Mesenchymal stem cell (in vitro differentiated cells and primary cell): Measurements from ENCODE around the gene EPOP.
A peak's percentile ranks its signal among the peaks of the same experiment; 100 is the strongest.

Source experiments
- DNase-seq: peaks from one replicate; pipeline ENCODE4 v3.0.0-alpha.2; 2013
- H2AFZ ChIP-seq: one replicate; pipeline ENCODE4 v1.6.1; 2013; ENCODE audit warnings: low read depth, mild to moderate bottlenecking, control low read depth, inconsistent platforms, low read length, moderate library complexity
- H2AK5ac ChIP-seq: 2 replicates; pipeline ENCODE4 v1.6.1; 2013; ENCODE audit warnings: low read length, moderate library complexity, mild to moderate bottlenecking, inconsistent platforms; ENCODE audit not compliant: severe bottlenecking
- H2BK120ac ChIP-seq: one replicate; pipeline ENCODE4 v1.6.1; 2013; ENCODE audit warnings: low read depth, mild to moderate bottlenecking, inconsistent platforms, low read length, moderate library complexity
- H2BK12ac ChIP-seq, 2 experiments: one replicate each; pipeline ENCODE4 v1.6.1; 2013; ENCODE audit warnings: inconsistent platforms in 2 of 2, low read length in 2 of 2, mild to moderate bottlenecking in 2 of 2, moderate library complexity in 2 of 2, control low read depth in 1 of 2
- H2BK15ac ChIP-seq: one replicate; pipeline ENCODE4 v1.6.1; 2013; ENCODE audit warnings: mild to moderate bottlenecking, low read depth, inconsistent platforms; ENCODE audit not compliant: poor library complexity, severe bottlenecking
- H2BK5ac ChIP-seq: 2 replicates; pipeline ENCODE4 v1.6.1; 2013; ENCODE audit warnings: low read depth, mild to moderate bottlenecking, low read length, control low read depth, inconsistent platforms; ENCODE audit not compliant: poor library complexity, severe bottlenecking
- H3K14ac ChIP-seq, 2 experiments: one replicate each; pipeline ENCODE4 v1.6.1; 2013; ENCODE audit warnings: inconsistent platforms in 2 of 2, low read length in 2 of 2, control low read depth in 1 of 2, mild to moderate bottlenecking in 1 of 2, moderate library complexity in 1 of 2
- H3K18ac ChIP-seq, 2 experiments: one replicate each; pipeline ENCODE4 v1.6.1; 2013; ENCODE audit warnings: inconsistent platforms in 2 of 2, low read length in 2 of 2, control low read depth in 1 of 2, low read depth in 1 of 2, mild to moderate bottlenecking in 1 of 2
- H3K23ac ChIP-seq, 2 experiments: one replicate each; pipeline ENCODE4 v1.6.1; 2013; ENCODE audit warnings: inconsistent platforms in 2 of 2, low read length in 2 of 2, mild to moderate bottlenecking in 2 of 2, moderate library complexity in 2 of 2, control low read depth in 1 of 2
- H3K27ac ChIP-seq: 2 replicates; pipeline ENCODE4 v1.5.1; 2013; ENCODE audit warnings: mild to moderate bottlenecking, moderate library complexity, low read length, control low read depth, inconsistent platforms; ENCODE audit not compliant: poor library complexity, severe bottlenecking
- H3K27me3 ChIP-seq, 2 experiments: 2 replicates each; pipeline versions ENCODE4 v1.6.1 to v1.7.0; 2013; ENCODE audit warnings: low read length in 2 of 2, mild to moderate bottlenecking in 2 of 2, moderate library complexity in 2 of 2, control low read depth in 1 of 2, inconsistent platforms in 1 of 2; ENCODE audit not compliant: control insufficient read depth in 1 of 2, insufficient read depth in 1 of 2
- H3K36me3 ChIP-seq, 2 experiments: 2 replicates each; pipeline versions ENCODE4 v1.6.1 to v1.7.0; 2013; ENCODE audit warnings: low read length in 2 of 2, control low read depth in 1 of 2, inconsistent platforms in 1 of 2, low read depth in 1 of 2, mild to moderate bottlenecking in 1 of 2; ENCODE audit not compliant: insufficient read depth in 2 of 2, control insufficient read depth in 1 of 2
- H3K4ac ChIP-seq, 2 experiments: one replicate each; pipeline ENCODE4 v1.6.1; 2013; ENCODE audit warnings: inconsistent platforms in 2 of 2, low read length in 2 of 2, mild to moderate bottlenecking in 2 of 2, moderate library complexity in 2 of 2, control low read depth in 1 of 2, low read depth in 1 of 2
- H3K4me1 ChIP-seq: 2 replicates; pipeline ENCODE4 v1.6.1; 2013; ENCODE audit warnings: low read depth, low read length, control low read depth; ENCODE audit not compliant: control insufficient read depth, insufficient read depth
- H3K4me2 ChIP-seq: 2 replicates; pipeline ENCODE4 v1.6.1; 2013; ENCODE audit warnings: low read length, mild to moderate bottlenecking, inconsistent platforms; ENCODE audit not compliant: poor library complexity, severe bottlenecking
- H3K4me3 ChIP-seq, 2 experiments: 2 replicates each; pipeline versions ENCODE4 v1.5.1 to v1.7.0; 2013; ENCODE audit warnings: low read length in 2 of 2, mild to moderate bottlenecking in 2 of 2, control low read depth in 1 of 2, low read depth in 1 of 2; ENCODE audit not compliant: insufficient read depth in 1 of 2
- H3K79me1 ChIP-seq: replicated peaks from 2 replicates; pipeline ENCODE4 v1.6.1; 2013; ENCODE audit warnings: mild to moderate bottlenecking, control low read depth, low read length, inconsistent platforms; ENCODE audit not compliant: poor library complexity, severe bottlenecking
- H3K9ac ChIP-seq: 2 replicates; pipeline ENCODE4 v1.7.0; 2013; ENCODE audit warnings: mild to moderate bottlenecking, low read length, moderate library complexity
- H3K9me3 ChIP-seq: 2 replicates; pipeline ENCODE4 v1.7.0; 2013; ENCODE audit warnings: mild to moderate bottlenecking, low read length; ENCODE audit not compliant: control insufficient read depth
- H4K8ac ChIP-seq: one replicate; pipeline ENCODE4 v1.6.1; 2013; ENCODE audit warnings: inconsistent platforms, mild to moderate bottlenecking, low read length, moderate library complexity
- H4K91ac ChIP-seq: one replicate; pipeline ENCODE4 v1.6.1; 2013; ENCODE audit warnings: mild to moderate bottlenecking, low read length, inconsistent platforms
- WGBS: methylation state at CpG from one replicate; pipeline ENCODE4 v1.1.7; 2013; ENCODE audit warnings: mixed read lengths; 5-methylcytosine and 5-hydroxymethylcytosine counted together

The EPOP gene

GRCh38 chr17:38657824-38658740 lies 16.7 kb downstream of the EPOP start:
- Histone ChIP-seq H2AFZ (no peak overlapping the region), H3K27me3 (peaks cover 61 to 67% of the 10 kb centered on the region in 2 experiments), H3K14ac (no peak overlapping the region), H3K9me3 (no peaks in the 10 kb centered on the region), H2BK5ac (no peak overlapping the region), H3K23ac (no peak overlapping the region), H3K18ac (no peak overlapping the region), H2BK15ac (no peak overlapping the region), H3K27ac (no peak overlapping the region), H3K4me2 (peak overlapping the region; percentile 47), H3K4ac (no peak overlapping the region), H3K4me1 (peaks cover 9% of the 10 kb centered on the region), H3K79me1 (no peaks in the 10 kb centered on the region), H2AK5ac (no peak overlapping the region), H4K91ac (no peak overlapping the region), H2BK12ac (no peak overlapping the region), H2BK120ac (no peak overlapping the region), H3K36me3 (no peaks in the 10 kb centered on the region), H3K4me3 (no peak overlapping the region), H3K9ac (no peak overlapping the region), H4K8ac (no peak overlapping the region)
- WGBS: 83% methylated on average over 15 of the region's 15 CpGs
- DNase-seq: no peak

DNA sequence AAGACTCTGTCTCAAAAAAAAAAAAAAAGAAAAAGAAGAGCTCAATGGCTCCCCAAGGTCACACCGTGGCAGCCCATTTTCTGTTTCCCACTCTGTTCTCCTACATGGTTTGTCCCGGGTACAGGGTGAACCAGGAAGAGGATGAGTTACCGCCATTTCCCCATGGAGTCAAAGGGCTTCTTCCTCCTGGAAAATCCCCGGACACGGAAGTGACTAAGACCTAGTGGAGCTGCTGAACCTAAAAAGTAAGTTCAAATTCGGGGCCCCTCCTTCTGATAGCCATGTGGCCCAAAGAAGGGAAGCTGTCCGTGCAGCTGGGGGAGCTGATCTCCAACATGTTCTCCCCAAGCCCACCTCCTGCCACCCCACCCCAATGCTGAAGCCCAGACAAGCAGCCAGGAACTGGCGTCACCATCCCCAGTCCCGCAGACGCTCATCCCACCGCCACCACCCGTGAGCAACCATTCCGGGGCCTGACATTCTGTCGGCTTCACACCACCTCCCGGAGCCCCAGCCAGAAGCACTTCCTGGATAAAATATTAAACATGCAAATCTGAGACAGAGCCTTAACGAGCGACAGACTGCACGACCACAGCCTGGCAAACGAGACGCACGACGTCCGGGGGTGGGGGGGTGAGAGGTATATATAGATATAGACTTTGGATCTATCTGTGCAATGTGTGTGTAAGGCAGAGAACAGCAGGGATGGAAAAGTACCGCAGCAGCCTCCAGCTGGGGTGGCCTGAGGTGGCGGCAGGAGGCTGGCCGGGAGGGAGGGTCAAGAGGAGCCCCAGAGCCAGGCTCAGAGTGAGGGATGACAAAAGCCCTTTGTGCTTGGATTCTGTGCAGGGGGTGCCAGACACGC lies 17.6 kb downstream of the EPOP start:
- Histone ChIP-seq H3K23ac (no peak overlapping the region), H4K91ac (no peak overlapping the region), H3K27me3 (peaks cover 58 to 68% of the 10 kb centered on the region in 2 experiments), H3K4me1 (peaks cover 8% of the 10 kb centered on the region), H3K79me1 (no peaks in the 10 kb centered on the region), H3K27ac (no peak overlapping the region), H2AK5ac (no peak overlapping the region), H2AFZ (no peak overlapping the region), H2BK15ac (no peak overlapping the region), H4K8ac (no peak overlapping the region), H3K36me3 (no peaks in the 10 kb centered on the region), H3K4me3 (no peak overlapping the region), H2BK5ac (no peak overlapping the region), H3K14ac (no peak overlapping the region), H2BK120ac (no peak overlapping the region), H3K9ac (no peak overlapping the region), H3K18ac (no peak overlapping the region), H3K9me3 (no peaks in the 10 kb centered on the region), H3K4ac (no peak overlapping the region), H3K4me2 (peak overlapping the region; percentile 47), H2BK12ac (no peak overlapping the region)
- no peak for DNase-seq
- 77% methylated on average over 27 of the region's 27 CpGs for WGBS

DNA sequence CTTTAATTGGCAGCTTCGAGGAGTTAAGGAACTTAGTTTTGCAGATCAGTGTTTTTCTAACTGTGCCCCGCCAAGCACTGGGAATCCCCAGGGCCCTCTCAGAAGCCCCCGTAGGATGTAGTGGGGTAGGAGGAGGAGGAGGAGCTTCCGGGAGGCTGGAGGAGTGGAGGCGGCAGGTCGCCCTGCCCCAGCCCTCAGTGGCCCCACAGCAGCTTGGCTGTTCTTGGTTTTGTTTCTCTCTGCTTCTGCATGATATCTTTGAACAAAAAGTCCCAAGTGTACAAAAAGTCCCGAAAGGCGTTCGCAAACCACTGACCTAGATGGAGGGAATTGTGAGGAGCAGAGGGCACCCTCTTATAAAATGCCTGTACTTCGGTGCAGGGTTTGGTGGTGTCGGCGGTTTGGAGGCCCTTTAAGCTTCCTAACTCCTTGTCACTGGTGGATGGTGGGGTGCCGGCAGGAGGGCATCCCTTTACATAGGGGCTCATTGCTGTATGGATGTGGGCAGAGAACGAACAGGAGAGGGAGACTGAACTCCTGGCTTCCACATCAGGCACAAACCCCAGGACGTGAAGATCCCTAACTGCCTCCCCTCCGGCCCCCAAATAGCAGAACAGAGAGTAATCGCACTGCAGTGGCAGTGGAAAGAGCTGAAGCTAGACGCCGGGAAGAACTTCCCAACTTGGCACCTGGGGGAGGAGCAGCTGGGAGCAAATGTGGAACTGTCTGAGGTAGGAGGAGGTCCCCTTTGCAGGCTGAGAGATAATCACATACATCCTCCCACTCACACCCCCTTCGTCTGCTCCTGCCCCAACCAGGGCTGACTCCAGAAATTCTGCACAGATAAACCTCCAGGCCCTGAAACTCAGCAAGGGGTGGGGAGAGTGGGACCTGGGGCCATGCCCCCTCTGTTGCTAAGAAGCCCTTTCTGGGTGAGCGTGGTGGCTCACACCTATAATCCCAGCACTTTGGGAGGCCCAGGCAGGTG lies 20.1 kb downstream of the EPOP start:
- no peak overlapping the region for H4K91ac ChIP-seq
- no peak overlapping the region for H2BK5ac ChIP-seq
- H3K18ac ChIP-seq: no peak overlapping the region
- H2BK15ac ChIP-seq: no peak overlapping the region
- H3K14ac ChIP-seq: no peak overlapping the region
- peaks cover 8% of the 10 kb centered on the region for H3K4me1 ChIP-seq
- no peak overlapping the region for H3K9ac ChIP-seq
- H3K4me2 ChIP-seq: no peak overlapping the region
- H2BK120ac ChIP-seq: no peak overlapping the region
- H3K23ac ChIP-seq: no peak overlapping the region
- no peaks in the 10 kb centered on the region for H3K36me3 ChIP-seq
- WGBS: 57% methylated on average over 15 of the region's 21 CpGs
- H2BK12ac ChIP-seq: no peak overlapping the region
- no peak overlapping the region for H3K4me3 ChIP-seq
- no peak overlapping the region for H3K27ac ChIP-seq
- no peaks in the 10 kb centered on the region for H3K9me3 ChIP-seq
- H2AK5ac ChIP-seq: no peak overlapping the region
- DNase-seq: no peak
- H3K79me1 ChIP-seq: no peaks in the 10 kb centered on the region
- H2AFZ ChIP-seq: no peak overlapping the region
- no peak overlapping the region for H4K8ac ChIP-seq
- no peak overlapping the region for H3K4ac ChIP-seq
- H3K27me3 ChIP-seq: peaks cover 54 to 57% of the 10 kb centered on the region in 2 experiments
